Measurements from ENCODE around the gene KNDC1.

GRCh38 chr10:133268532-133268931 is 108.5 kb downstream of the KNDC1 start:
- no peak for TF ChIP-seq EZH2 (IDR thresholded peaks at IDR 0.05)
- no peak for TF ChIP-seq POLR2AphosphoS5 (IDR thresholded peaks at IDR 0.05; ENCODE audit: borderline replicate concordance, low read depth, low read length)
- TF ChIP-seq FOXP2 (optimal IDR thresholded peaks at IDR 0.05; ENCODE audit: control extremely low read depth, extremely low read length, insufficient read depth): no peak

Data from SK-N-MC (cell line).